ENCODE data around the gene DRAP1.

DRAP1 gene

GRCh38 chr11:65917077-65917433 lies 2.2 kb upstream of the DRAP1 start:
- in situ Hi-C loops (cut with MboI; ENCODE audit: low sequenced_read_pairs, unreplicated experiment): no loop called here
- DNase-seq (ENCODE audit: low spot score): no peak
- no peak for TF ChIP-seq CTCF (IDR thresholded peaks at IDR 0.05; ENCODE audit: borderline replicate concordance, control extremely low read depth, extremely low read depth, insufficient read depth, missing control alignments)

- no peak for TF ChIP-seq CTCF (IDR thresholded peaks at IDR 0.05; ENCODE audit: borderline replicate concordance, control extremely low read depth, extremely low read depth, insufficient read depth, missing control alignments)
- DNase-seq (ENCODE audit: low spot score): no peak
- in situ Hi-C loops (cut with MboI; ENCODE audit: low sequenced_read_pairs, unreplicated experiment): no loop called here
These were observed 1.6 kb upstream of the DRAP1 start for GRCh38 chr11:65917434-65918210.

GRCh38 chr11:65918211-65919140 lies 750 bp upstream of the DRAP1 start, which contains the start of gene C11orf68:
TSS of gene C11orf68 (minus strand) at chr11:65919062. CDS start at chr11:65919031, 31 bp downstream.
- no peak for TF ChIP-seq CTCF (IDR thresholded peaks at IDR 0.05; ENCODE audit: borderline replicate concordance, control extremely low read depth, extremely low read depth, insufficient read depth, missing control alignments)
- in situ Hi-C loops (cut with MboI; ENCODE audit: low sequenced_read_pairs, unreplicated experiment): no loop called here
- no peak for DNase-seq (ENCODE audit: low spot score)

- TF ChIP-seq CTCF (IDR thresholded peaks at IDR 0.05; ENCODE audit: borderline replicate concordance, control extremely low read depth, extremely low read depth, insufficient read depth, missing control alignments): no peak
- DNase-seq (ENCODE audit: low spot score): peak; percentile 80
- in situ Hi-C loops (cut with MboI; ENCODE audit: low sequenced_read_pairs, unreplicated experiment): no loop called here
These were observed 546 bp downstream of the DRAP1 start for GRCh38 chr11:65919573-65920371.

- TF ChIP-seq CTCF (IDR thresholded peaks at IDR 0.05; ENCODE audit: borderline replicate concordance, control extremely low read depth, extremely low read depth, insufficient read depth, missing control alignments): no peak
- in situ Hi-C loops (cut with MboI; ENCODE audit: low sequenced_read_pairs, unreplicated experiment): no loop called here
- no peak for DNase-seq (ENCODE audit: low spot score)
These were observed 1.2 kb downstream of the DRAP1 start for GRCh38 chr11:65920372-65920802.

- in situ Hi-C loops (cut with MboI; ENCODE audit: low sequenced_read_pairs, unreplicated experiment): no loop called here
- no peak for DNase-seq (ENCODE audit: low spot score)
- no peak for TF ChIP-seq CTCF (IDR thresholded peaks at IDR 0.05; ENCODE audit: borderline replicate concordance, control extremely low read depth, extremely low read depth, insufficient read depth, missing control alignments)
These were observed 1.9 kb downstream of the DRAP1 start for GRCh38 chr11:65921033-65921555.
